HG03442 (cell line): ENCODE results near the gene MLXIPL.
"Not testable (repeated sequence)": the region's sequence is repeated elsewhere in the genome, so short reads cannot be mapped to it uniquely, and the experiment has no call there.

Experiments
- ATAC-seq: cut with Tn5 transposase; IDR thresholded peaks from one replicate; pipeline ENCODE4 v1.9.1; 2021; ENCODE audit warnings: mild to moderate bottlenecking, moderate library complexity; ENCODE audit not compliant: unreplicated experiment

MLXIPL gene

DNA sequence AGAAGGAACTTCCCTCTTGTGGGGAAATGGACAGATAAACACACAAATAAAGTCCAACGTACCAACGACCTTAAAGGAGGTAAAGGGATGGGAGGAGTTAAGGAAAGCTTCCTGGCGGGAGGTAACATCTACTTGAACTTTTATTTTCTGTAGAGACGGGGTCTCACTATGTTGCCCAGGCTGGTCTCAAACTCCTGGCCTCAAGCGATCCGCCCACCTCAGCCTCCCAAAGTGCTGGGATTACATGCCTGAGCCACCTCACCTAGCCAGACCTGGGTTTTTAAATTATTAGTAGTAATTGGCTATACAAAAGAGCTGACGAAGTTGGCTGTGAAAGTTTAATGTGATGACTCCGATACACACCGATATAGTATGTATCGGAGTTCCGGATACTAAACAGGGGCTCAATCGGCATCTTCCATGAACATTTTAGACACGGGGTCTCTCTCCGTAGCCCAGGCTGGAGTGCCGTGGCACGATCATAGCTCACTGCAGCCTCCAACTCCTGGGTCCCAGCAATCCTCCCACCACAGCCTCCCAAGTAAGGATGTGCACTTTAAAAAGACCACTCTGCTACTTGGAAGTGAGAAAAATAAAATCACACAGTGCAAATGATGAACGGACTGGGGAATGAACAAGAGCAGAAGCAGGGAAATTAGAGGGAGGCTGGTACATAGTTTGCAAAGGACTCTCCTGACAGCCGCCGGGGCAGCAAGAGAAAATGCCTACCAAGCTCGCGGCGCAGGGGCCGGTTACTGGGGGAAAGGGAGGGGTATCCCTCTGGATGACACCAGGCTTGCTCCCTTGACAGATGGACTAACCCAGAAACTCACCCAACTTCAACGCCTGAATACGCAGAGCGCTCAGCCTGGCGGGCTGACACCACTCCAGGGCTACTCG, 67.9 kb downstream of the MLXIPL start:
- ATAC-seq, result no peak

DNA sequence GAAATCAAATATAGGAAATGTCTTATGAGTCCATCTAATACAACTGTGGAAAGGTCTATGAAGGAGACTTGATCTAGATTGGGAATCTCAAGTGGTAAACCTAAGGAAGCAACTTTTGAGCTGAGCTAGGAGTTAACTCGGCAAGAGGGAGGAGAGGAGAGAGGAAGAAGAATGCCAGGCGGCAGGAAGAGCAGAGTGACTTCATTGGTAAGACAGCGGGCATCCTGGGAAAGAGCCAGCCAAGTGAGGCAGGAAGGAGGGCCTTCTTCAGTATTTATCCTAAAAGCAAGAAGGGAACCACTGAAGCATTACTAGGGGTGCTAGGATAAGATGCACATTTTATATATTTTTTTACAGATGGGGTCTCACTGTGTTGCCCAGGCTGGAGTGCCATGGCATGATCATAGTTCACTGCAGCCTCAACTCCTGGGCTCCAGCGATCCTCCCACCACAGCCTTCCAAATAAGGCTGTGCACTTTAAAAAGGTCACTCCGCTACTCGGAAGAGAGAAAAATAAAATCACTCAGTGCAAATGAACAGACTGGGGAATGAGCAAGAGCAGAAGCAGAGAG, 68.8 kb downstream of the MLXIPL start:
- ATAC-seq, result no peak

DNA sequence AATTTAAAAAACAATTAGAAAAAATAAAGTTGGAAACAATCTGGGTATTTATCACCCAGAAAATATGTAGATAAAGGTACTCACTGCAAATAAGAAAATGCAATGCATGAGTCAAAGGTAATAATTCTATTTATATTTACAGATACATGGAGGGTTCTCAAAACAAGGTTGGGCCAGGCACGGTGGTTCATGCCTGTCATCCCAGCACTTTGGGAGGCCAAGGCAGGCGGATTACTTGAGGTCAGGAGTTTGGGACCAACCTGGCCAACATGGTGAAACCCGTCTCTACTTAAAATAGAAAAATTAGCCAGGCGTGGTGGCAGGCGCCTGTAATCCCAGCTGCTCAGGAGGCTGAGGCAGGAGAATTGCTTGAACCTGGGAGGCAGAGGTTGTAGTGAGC, 74.2 kb downstream of the MLXIPL start:
- not testable (repeated sequence) for ATAC-seq

DNA sequence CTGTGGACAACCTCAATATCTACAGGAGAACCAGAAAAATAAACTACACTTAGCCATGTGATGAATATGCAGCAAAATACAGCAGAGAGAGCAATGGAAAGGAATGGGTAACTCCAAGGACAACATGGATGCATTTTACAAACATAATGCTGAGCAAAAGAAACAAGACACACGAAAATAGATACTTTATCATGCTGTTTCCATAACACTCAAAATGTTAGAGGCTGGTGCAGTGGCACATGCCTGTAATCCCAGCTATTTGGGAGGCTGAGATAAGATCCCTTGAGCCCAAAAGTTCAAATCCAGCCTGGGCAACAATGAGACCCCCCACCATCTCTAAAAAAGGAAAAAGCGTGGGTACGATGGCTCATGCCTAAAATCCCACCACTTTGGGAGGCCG, 75.1 kb downstream of the MLXIPL start:
- no peak for ATAC-seq

DNA sequence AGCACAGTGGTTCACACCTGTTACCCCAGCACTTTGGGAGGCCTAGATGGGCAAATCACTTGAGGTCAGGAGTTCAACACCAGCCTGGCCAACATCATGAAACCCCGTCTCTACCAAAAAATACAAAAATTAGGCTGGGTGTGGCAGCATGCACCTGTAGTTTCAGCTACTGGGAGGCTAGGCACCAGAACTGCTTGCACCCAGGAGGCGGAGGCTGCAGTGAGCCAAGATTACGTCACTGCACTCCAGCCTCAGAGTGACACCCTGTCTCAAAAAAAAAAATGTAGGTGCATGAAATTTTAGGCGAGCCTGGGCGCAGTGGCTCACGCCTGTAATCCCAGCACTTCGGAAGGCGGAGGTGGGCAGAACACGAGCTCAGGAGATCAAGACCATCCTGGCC, 76.5 kb downstream of the MLXIPL start:
- ATAC-seq, result no peak

DNA sequence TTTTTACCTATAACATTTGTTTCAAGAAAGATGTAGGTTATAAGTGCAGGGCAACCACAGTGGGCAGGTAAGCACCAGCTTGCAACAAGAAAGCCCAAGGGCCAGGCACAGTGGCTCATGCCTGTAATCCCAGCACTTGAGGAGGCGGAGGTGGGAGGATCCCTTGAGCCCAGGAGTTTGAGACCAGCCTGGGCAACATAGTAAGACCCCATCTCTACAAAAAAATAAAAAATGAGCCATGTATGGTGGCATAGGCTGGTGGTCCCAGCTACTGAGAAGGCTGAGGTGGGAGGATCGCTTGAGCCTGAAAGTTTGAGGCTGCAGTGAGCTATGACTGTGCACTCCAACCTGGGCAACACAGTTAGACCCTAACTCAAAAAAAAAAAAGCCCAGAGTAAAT, 79.6 kb downstream of the MLXIPL start:
- no peak for ATAC-seq
